H9 (cell line): ENCODE data around the gene OVAAL. TPM values are rescaled to one million over a fixed set of nuclear protein-coding genes. Genes with fewer than 3 reads are reported as not detected.

Experiments
- DNase-seq: peaks from one replicate; pipeline ENCODE4 v3.0.0-alpha.2; 2017
- H2AFZ ChIP-seq: one replicate; pipeline ENCODE4 v1.6.1; 2013; ENCODE audit warnings: mild to moderate bottlenecking, low read length, control low read depth, moderate library complexity
- H2AK5ac ChIP-seq: 2 replicates; pipeline ENCODE4 v1.6.1; 2013; ENCODE audit warnings: low read length, control low read depth, mixed read lengths; ENCODE audit not compliant: insufficient read length
- H2BK120ac ChIP-seq: one replicate; pipeline ENCODE4 v1.6.1; 2013; ENCODE audit warnings: low read depth, mild to moderate bottlenecking, low read length, control low read depth, inconsistent platforms; ENCODE audit not compliant: poor library complexity, severe bottlenecking
- H2BK12ac ChIP-seq: 2 replicates; pipeline ENCODE4 v1.6.1; 2013; ENCODE audit warnings: low read length, control low read depth, mixed read lengths, low read depth; ENCODE audit not compliant: insufficient read length
- H2BK15ac ChIP-seq: 2 replicates; pipeline ENCODE4 v1.6.1; 2013; ENCODE audit warnings: low read depth, low read length, control low read depth
- H2BK20ac ChIP-seq: one replicate; pipeline ENCODE4 v1.6.1; 2013; ENCODE audit warnings: low read depth, mild to moderate bottlenecking, low read length, control low read depth, inconsistent platforms; ENCODE audit not compliant: poor library complexity, severe bottlenecking
- H2BK5ac ChIP-seq: 2 replicates; pipeline ENCODE4 v1.6.1; 2013; ENCODE audit warnings: low read length, control low read depth, mixed read lengths; ENCODE audit not compliant: insufficient read length
- H3K14ac ChIP-seq: 2 replicates; pipeline ENCODE4 v1.6.1; 2013; ENCODE audit warnings: low read length, control low read depth; ENCODE audit not compliant: insufficient read depth
- H3K18ac ChIP-seq: 2 replicates; pipeline ENCODE4 v1.6.1; 2013; ENCODE audit warnings: low read depth, mild to moderate bottlenecking, mixed read lengths, low read length, control low read depth; ENCODE audit not compliant: insufficient read length
- H3K23ac ChIP-seq: 2 replicates; pipeline ENCODE4 v1.6.1; 2013; ENCODE audit warnings: low read length, control low read depth, mixed read lengths, low read depth; ENCODE audit not compliant: insufficient read length
- H3K23me2 ChIP-seq: 2 replicates; pipeline ENCODE4 v1.6.1; 2013; ENCODE audit warnings: low read depth, mild to moderate bottlenecking, mixed read lengths, low read length, control low read depth; ENCODE audit not compliant: insufficient read length, poor library complexity, severe bottlenecking
- H3K27ac ChIP-seq: 2 replicates; pipeline ENCODE4 v1.5.1; 2013; ENCODE audit warnings: low read length, control low read depth, mixed read lengths, low read depth; ENCODE audit not compliant: insufficient read length
- H3K27me3 ChIP-seq: 2 replicates; pipeline ENCODE4 v1.6.1; 2013; ENCODE audit warnings: low read length, control low read depth, inconsistent platforms; ENCODE audit not compliant: insufficient read depth
- H3K4ac ChIP-seq: 2 replicates; pipeline ENCODE4 v1.6.1; 2013; ENCODE audit warnings: low read depth, mild to moderate bottlenecking, control low read depth, inconsistent platforms, low read length, moderate library complexity
- H3K4me1 ChIP-seq: 2 replicates; pipeline ENCODE4 v1.6.1; 2013; ENCODE audit warnings: low read length, control low read depth, inconsistent platforms; ENCODE audit not compliant: insufficient read depth
- H3K4me2 ChIP-seq: 2 replicates; pipeline ENCODE4 v1.6.1; 2013; ENCODE audit warnings: low read length, control low read depth, mixed read lengths; ENCODE audit not compliant: insufficient read length, insufficient read depth
- H3K56ac ChIP-seq: 2 replicates; pipeline ENCODE4 v1.6.1; 2013; ENCODE audit warnings: low read depth, mild to moderate bottlenecking, mixed read lengths, low read length, control low read depth; ENCODE audit not compliant: insufficient read length
- H3K79me1 ChIP-seq: 2 replicates; pipeline ENCODE4 v1.6.1; 2013; ENCODE audit warnings: low read depth, mild to moderate bottlenecking, moderate library complexity, low read length, control low read depth, inconsistent platforms; ENCODE audit not compliant: insufficient read depth, poor library complexity, severe bottlenecking
- H3K79me2 ChIP-seq: 2 replicates; pipeline ENCODE4 v1.6.1; 2013; ENCODE audit warnings: low read length, control low read depth, inconsistent platforms; ENCODE audit not compliant: insufficient read depth
- H3K9ac ChIP-seq: 2 replicates; pipeline ENCODE4 v1.6.1; 2013; ENCODE audit warnings: low read length, control low read depth, mixed read lengths; ENCODE audit not compliant: insufficient read length; ENCODE audit errors: extremely low read depth
- H3K9me3 ChIP-seq: one replicate; pipeline ENCODE4 v1.6.1; 2013; ENCODE audit warnings: low read depth, low read length, inconsistent platforms; ENCODE audit not compliant: control insufficient read depth
- H3T11ph ChIP-seq: one replicate; pipeline ENCODE4 v1.6.1; 2013; ENCODE audit warnings: mild to moderate bottlenecking, low read length, control low read depth, inconsistent platforms
- H4K20me1 ChIP-seq: one replicate; pipeline ENCODE4 v1.6.1; 2013; ENCODE audit not compliant: control insufficient read depth, insufficient read length, insufficient read depth
- H4K5ac ChIP-seq: 2 replicates; pipeline ENCODE4 v1.6.1; 2013; ENCODE audit warnings: low read depth, mild to moderate bottlenecking, mixed read lengths, low read length, control low read depth; ENCODE audit not compliant: insufficient read length
- H4K8ac ChIP-seq: replicated peaks from 2 replicates; pipeline ENCODE4 v1.6.1; 2013; ENCODE audit warnings: low read length, control low read depth, mixed read lengths, low read depth; ENCODE audit not compliant: insufficient read length
- H4K91ac ChIP-seq: 2 replicates; pipeline ENCODE4 v1.6.1; 2013; ENCODE audit warnings: low read depth, mild to moderate bottlenecking, moderate library complexity, mixed read lengths, low read length, control low read depth; ENCODE audit not compliant: insufficient read length
- H3K27ac Mint-ChIP-seq, 3 experiments: 2 replicates in 2 of 3; 3 replicates in 1 of 3; pipeline ENCODE4 v1.8.0; 2020 to 2021; ENCODE audit warnings: mixed read lengths in 3 of 3, mild to moderate bottlenecking in 1 of 3, moderate library complexity in 1 of 3
- H3K27me3 Mint-ChIP-seq: 2 replicates; pipeline ENCODE4 v1.8.0; 2021; ENCODE audit warnings: low read depth, mild to moderate bottlenecking, moderate library complexity, mixed read lengths
- H3K36me3 Mint-ChIP-seq, 3 experiments: 2 replicates in 2 of 3; 3 replicates in 1 of 3; pipeline ENCODE4 v1.8.0; 2020 to 2021; ENCODE audit warnings: low read depth in 3 of 3, mixed read lengths in 3 of 3; ENCODE audit not compliant: insufficient read depth in 1 of 3
- H3K4me1 Mint-ChIP-seq, 2 experiments: 2 replicates each; pipeline ENCODE4 v1.8.0; 2020; ENCODE audit warnings: mixed read lengths in 2 of 2
- H3K4me3 Mint-ChIP-seq, 2 experiments: 2 replicates in 1 of 2; 3 replicates in 1 of 2; pipeline ENCODE4 v1.8.0; 2020 to 2021; ENCODE audit warnings: mild to moderate bottlenecking in 2 of 2, mixed read lengths in 2 of 2, moderate library complexity in 1 of 2
- H3K9me3 Mint-ChIP-seq, 2 experiments: 2 replicates in 1 of 2; 3 replicates in 1 of 2; pipeline ENCODE4 v1.8.0; 2020; ENCODE audit warnings: mild to moderate bottlenecking in 2 of 2, mixed read lengths in 2 of 2, moderate library complexity in 1 of 2
- CTCF ChIP-seq: fragments of 200-600 bp; sonication (generic); conservative IDR thresholded peaks from 3 replicates; pipeline ENCODE4 v1.8.0; 2021; ENCODE audit warnings: antibody characterized with exemption, mild to moderate bottlenecking
- WGBS: extraction: QIAGEN DNeasy Blood & Tissue Kit; methylation state at CpG from one replicate; pipeline ENCODE4 v1.1.7; 2013; ENCODE audit warnings: missing lambda C conversion rate, low lambda C conversion rate, mixed read lengths; ENCODE audit not compliant: insufficient read length; ENCODE audit errors: extremely low coverage; 5-methylcytosine and 5-hydroxymethylcytosine counted together
- total RNA-seq: library from RNA; stranded (reverse); gene quantifications from 2 replicates; pipeline ENCODE4 v1.2.1, GENCODE V29; 2021

Gene OVAAL
- total RNA-seq, 1 experiment from 2014 or later, result not detected

- no peak for DNase-seq
- no peaks in the 10 kb centered on the region for H3K36me3 Mint-ChIP-seq
- peaks cover 13% of the 10 kb centered on the region in 2 experiments for H3K4me1 Mint-ChIP-seq
Observed at GRCh38 chr1:180542838-180543145, 16.0 kb upstream of the OVAAL start.

More at GRCh38 chr1:180542838-180543145, 16.0 kb upstream of the OVAAL start:
- Histone ChIP-seq H3K23me2 (no peaks in the 10 kb centered on the region), H2BK15ac (no peak overlapping the region), H3K79me1 (no peaks in the 10 kb centered on the region), H3K79me2 (no peaks in the 10 kb centered on the region), H3K4me1 (peaks cover 4% of the 10 kb centered on the region; the same call in 1 of the 2 replicates), H2AK5ac (no peak overlapping the region), H2BK20ac (no peak overlapping the region), H3K23ac (no peak overlapping the region), H4K5ac (no peak overlapping the region), H2BK5ac (no peak overlapping the region), H3K27ac (no peak overlapping the region), H3K9ac (no peak overlapping the region), H3K14ac (no peak overlapping the region), H2BK120ac (no peak overlapping the region), H2AFZ (peak overlapping the region; percentile 22), H3K4ac (no peak overlapping the region), H3K18ac (no peak overlapping the region), H3T11ph (no peak overlapping the region), H3K56ac (no peak overlapping the region), H3K27me3 (no peaks in the 10 kb centered on the region), H3K9me3 (no peaks in the 10 kb centered on the region), H2BK12ac (no peak overlapping the region), H4K91ac (no peak overlapping the region), H3K4me2 (no peak overlapping the region), H4K20me1 (no peaks in the 10 kb centered on the region), H4K8ac (no peak overlapping the region)
- no peaks in the 10 kb centered on the region; the same call in 1 of the 2 replicates for H3K27me3 Mint-ChIP-seq
- H3K4me3 Mint-ChIP-seq, result no peak overlapping the region
- no peak overlapping the region for H3K27ac Mint-ChIP-seq
- no peak for TF ChIP-seq CTCF
- WGBS, result no CpG with 5 or more reads among the region's 2 CpGs
- no peaks in the 10 kb centered on the region for H3K9me3 Mint-ChIP-seq
